ENCODE data around the gene NFATC4.
A peak's percentile ranks its signal among the peaks of the same experiment; 100 is the strongest.

NFATC4 gene

DNA sequence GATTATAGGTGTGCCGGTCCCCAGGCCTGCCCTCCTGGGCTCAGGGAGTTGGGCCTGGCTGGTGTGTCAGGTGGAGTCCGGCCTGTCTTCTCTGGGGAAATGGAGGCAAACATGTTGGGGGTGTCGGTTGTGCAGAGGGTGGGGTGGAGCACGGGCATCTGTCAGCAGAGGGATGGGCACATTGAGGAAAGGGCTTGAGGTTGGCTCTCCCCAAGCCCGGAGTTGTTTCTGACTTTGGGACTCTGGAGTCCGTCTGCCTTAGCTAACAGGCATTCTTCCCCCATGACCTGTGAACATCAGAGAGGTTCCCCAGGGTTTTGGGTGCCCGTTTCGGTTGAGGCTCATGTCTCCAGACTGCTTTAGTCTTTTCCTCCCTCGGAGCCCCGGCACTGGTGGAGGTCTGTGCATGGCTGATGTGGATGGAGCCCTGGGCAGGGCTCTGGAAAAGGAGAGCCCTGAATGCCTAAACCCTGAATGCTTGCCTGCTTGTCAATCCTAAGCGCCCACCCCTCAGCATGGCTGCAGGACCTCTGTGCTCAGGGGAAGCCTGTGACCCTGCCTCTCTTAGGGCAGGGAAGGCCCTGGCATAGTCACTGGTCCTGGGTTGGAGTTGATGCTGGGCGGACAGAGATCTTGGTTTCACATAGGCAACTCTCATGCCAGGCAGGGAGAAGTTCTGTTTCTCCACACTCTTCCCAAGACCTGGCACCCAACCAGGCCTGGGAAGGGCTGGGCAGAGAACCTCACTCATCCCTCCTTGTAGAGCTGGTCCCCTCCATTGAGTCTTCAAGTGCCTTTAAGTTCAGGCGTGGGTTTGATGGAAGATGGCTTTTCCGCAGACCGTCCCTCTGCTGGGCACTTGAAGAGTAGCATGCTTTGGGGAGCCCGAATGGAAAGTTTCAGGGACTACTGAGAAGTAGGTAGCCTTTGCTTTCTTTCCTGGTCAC lies 43.7 kb downstream of the NFATC4 start:
- peak; percentile 44 for DNase-seq

DNA sequence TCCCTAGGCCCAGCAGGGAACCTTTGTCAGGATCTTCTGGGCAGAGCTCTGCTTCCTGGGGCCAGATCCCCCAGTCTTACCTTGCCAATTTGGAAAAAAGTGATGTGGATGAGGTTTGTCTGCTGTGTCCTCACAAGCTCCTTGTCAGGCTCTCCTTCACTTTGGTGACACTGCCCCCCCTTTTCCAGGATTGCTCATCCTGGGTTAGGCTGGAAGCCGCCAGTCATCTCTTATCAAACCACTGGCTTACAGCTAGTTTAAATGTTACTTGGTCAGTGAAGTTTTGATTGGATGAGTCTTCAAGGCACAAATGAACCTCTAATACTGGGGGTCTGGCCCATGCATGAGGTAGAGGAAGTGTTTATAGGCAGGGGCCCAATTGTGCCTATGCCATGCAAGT lies 46.1 kb downstream of the NFATC4 start:
- DNase-seq, result no peak

GRCh38 chr14:24414732-24415420 lies 46.9 kb downstream of the NFATC4 start:
- no peak for DNase-seq

- DNase-seq, result no peak
Measured at GRCh38 chr14:24415421-24416253, 47.7 kb downstream of the NFATC4 start.

DNA sequence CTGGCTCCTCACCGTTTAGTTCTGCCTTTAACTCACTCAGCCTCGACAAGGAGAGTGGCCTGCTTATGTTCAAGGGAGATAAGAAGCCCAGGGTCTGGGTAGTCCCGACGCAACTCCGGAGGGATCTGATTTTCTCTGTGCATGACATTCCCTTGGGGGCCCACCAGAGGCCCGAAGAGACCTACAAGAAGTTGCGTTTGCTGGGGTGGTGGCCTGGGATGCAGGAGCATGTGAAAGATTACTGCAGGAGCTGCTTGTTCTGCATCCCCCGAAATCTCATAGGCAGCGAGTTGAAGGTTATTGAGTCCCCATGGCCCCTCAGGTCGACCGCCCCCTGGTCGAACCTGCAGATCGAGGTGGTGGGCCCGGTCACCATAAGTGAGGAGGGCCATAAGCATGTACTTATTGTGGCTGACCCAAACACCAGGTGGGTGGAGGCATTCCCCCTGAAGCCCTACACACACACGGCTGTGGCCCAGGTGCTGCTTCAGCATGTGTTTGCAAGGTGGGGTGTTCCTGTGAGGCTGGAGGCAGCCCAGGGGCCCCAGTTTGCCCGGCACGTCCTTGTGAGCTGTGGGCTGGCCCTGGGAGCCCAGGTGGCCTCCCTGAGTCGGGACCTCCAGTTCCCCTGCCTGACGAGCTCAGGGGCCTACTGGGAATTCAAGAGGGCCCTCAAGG lies 48.4 kb downstream of the NFATC4 start:
- DNase-seq, result no peak

GRCh38 chr14:24416932-24417619 lies 49.1 kb downstream of the NFATC4 start:
- DNase-seq, result no peak

- DNase-seq, result no peak
Measured at GRCh38 chr14:24417832-24418491, 50.0 kb downstream of the NFATC4 start.

- no peak for DNase-seq
Measured at GRCh38 chr14:24418492-24418873, 50.5 kb downstream of the NFATC4 start.

- peak; percentile 24 for DNase-seq
Measured at GRCh38 chr14:24422261-24422660, 54.3 kb downstream of the NFATC4 start.

DNA sequence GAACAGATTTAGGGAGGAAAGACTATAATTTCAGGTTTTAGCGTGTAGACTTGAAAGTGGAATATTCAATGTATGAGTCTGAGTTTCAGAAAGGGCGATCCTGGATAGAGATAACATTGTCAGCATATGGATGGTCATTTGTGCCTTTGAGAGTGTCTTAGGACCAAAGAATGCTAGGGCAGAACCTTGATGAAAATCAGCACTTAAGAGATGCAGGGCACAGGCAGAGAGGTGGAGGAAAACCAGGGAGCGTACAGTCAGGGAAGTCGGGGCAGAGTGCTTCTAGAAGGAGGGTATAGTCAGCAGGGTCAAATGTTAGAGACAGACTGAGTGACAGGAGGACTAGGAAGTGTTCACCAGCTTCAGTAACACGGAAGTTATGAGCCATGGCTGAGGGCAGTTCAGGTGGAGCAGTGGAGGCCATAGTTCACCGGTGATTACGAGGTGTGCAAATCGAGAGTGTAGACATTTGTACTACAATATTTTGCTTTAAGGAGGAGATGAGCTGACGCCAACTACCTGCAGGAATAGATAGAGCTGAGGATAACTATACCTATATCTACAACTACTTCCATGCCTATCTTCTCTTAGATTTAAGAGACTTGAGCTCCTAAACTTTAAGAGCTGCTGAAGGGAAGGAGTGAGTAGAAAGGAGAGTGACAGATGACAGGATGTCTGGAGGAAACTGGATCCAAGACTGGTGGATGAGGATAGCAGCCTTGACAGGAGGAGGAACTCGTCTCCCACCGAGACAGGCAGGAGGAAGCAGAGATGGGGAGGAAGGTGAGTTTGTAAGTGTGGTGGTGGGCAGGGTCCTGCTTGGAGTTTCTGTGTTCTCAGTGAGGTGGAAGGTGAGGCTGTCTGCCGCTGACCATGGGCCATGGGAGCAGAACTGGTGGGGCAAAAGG lies 55.0 kb downstream of the NFATC4 start:
- DNase-seq, result no peak

DNA sequence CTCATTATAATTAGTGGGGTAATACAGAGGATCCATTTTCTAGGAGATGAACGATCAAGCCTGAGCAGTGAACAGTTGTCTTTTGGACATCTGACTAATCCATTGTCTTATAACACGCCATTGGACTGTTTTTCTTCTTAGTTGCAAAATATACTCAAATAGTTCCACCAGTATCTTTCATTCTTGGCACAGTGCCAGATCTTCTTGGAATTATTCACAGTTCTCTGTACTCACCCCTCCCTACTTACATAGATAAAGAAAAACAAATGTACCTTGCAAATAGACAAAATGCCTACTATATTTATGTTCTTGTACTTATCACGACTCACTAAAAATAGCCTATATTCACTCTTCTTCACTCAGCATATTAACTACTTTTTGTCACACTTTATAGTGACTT lies 57.7 kb downstream of the NFATC4 start:
- peak; percentile 67 for DNase-seq

GRCh38 chr14:24426150-24426911 lies 58.3 kb downstream of the NFATC4 start:
- DNase-seq, result no peak

DNA sequence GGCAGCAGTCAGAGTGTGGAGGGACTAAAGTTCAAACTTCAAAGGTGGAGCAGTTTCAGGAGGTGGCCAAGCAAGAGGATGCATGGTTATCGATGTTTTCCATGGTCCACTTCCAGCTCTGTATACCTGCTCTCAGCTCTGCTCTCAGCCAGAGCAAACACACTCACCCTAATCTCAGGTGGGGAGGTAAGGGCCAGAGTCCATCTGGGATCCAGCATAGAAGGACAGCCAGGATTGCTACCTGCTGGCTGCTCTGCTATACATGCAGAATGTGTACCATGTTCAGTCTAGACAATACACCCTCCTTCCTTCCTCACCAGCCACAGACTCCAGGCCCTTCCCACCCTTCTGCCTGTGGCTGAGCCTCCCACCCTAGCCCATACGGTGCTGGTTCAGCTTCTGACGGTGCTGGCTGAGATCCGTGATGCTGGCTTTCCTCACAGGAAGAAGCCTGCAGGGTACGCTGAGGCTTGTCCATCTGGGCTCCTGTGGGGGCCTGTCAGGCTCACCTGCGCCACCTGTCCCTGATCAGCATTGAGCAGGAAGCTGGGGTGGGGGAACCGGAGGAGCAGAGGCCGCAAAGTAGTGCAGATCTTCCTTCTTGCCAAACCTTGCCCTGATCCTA lies 59.0 kb downstream of the NFATC4 start:
- DNase-seq, result no peak

GRCh38 chr14:24427537-24428508 lies 59.8 kb downstream of the NFATC4 start:
- no peak for DNase-seq

DNA sequence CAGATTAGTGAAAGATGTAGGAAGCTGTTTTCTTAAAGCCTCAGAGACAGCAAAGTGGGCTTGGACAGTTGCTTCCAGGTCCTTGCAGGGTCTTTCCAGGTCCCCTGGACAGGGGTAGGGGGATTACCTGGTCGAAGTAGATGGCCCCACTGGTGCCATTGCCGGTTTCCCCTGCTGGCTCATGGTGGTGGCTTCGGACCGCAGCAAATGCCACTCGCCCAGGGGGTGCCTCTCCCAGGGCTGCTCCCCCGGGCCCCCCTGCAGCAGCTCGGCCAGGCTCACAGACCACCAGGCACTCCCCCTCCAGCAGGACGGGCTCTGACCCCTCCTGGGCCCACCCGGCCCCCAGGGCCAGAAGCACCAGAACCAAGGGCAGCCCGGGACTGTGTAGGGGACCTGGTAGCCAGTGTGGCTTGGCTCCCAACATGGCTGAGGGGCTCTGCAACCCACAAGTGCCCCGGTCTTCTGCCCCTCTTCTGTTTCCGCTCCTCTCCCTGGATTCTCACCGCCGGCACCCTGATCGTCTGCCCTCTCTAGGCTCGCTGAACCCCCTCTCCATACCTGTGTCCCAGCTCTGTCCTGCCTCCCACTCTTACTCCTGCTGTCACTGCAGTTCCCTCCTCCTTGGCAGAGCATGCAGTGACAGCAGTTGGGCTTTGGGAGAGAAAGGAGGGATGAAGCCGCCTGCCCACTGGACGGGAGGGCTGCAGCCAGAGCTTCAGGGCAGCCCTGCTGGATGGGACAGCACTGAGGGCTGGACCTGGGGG lies 60.8 kb downstream of the NFATC4 start:
- no peak for DNase-seq

Data from CD4-positive, alpha-beta T cell treated with Interleukin-4 for 4 hours (primary cell).